Thoracic aorta (tissue), 2 donors: ENCODE measurements around the gene RAB11FIP3. TPM values are rescaled to one million over a fixed set of nuclear protein-coding genes. Genes with fewer than 3 reads are reported as not detected.

ENCODE experiments used
- ATAC-seq: fragments of 150-250 bp; one replicate; pipeline ENCODE4 v1.8.0; 2017; ENCODE audit warnings: low read depth; ENCODE audit not compliant: insufficient number of reproducible peaks, low FRiP score
- DNase-seq: peaks from one replicate; pipeline ENCODE4 v3.0.0-alpha.2; 2020; ENCODE audit warnings: low spot score
- H3K27ac ChIP-seq, 2 donors: fragments of 200-600 bp; sonication (generic); 1 replicate in 1 of 2; 2 replicates in 1 of 2; pipeline ENCODE4 v1.5.1; 2016; ENCODE audit warnings: mild to moderate bottlenecking in 2 of 2, moderate library complexity in 2 of 2
- H3K27me3 ChIP-seq: fragments of 200-600 bp; sonication (generic); replicated peaks from 2 replicates; pipeline ENCODE4 v1.6.0; 2016; ENCODE audit warnings: mild to moderate bottlenecking; ENCODE audit not compliant: insufficient read depth
- H3K36me3 ChIP-seq: fragments of 200-600 bp; sonication (generic); one replicate; pipeline ENCODE4 v1.5.1; 2016
- H3K4me1 ChIP-seq, 2 donors: fragments of 200-600 bp; sonication (generic); 1 replicate in 1 of 2; 2 replicates in 1 of 2; pipeline versions ENCODE4 v1.5.1 to v1.6.0; 2016; ENCODE audit warnings: low read depth in 2 of 2, mild to moderate bottlenecking in 1 of 2; ENCODE audit not compliant: control insufficient read depth in 1 of 2
- H3K4me3 ChIP-seq: fragments of 200-600 bp; sonication (generic); 2 replicates; pipeline ENCODE4 v1.5.1; 2016; ENCODE audit warnings: mild to moderate bottlenecking
- H3K9me3 ChIP-seq: fragments of 200-600 bp; sonication (generic); 2 replicates; pipeline ENCODE4 v1.5.1; 2016
- CTCF ChIP-seq: fragments of 200-600 bp; sonication (generic); IDR thresholded peaks from one replicate; pipeline ENCODE4 v1.5.1; 2019; ENCODE audit warnings: antibody characterized with exemption
- total RNA-seq, 2 donors: library from RNA; depleted of rRNA; stranded (reverse); fragments of >200 nt; gene quantifications; one replicate each; pipeline versions ENCODE4 v1.1.0 to v1.2.3, GENCODE V29; 2016

The RAB11FIP3 gene
- total RNA-seq, 2 donors from 2014 or later, result 70.1 to 71.1 TPM

- ATAC-seq, result no peak
- no peaks in the 10 kb centered on the region for H3K36me3 ChIP-seq
- H3K9me3 ChIP-seq, result no peaks in the 10 kb centered on the region
- peak overlapping the region; percentile 68 for H3K4me3 ChIP-seq
- H3K27me3 ChIP-seq, result no peaks in the 10 kb centered on the region
- DNase-seq, result no peak
- peak; percentile 76 for TF ChIP-seq CTCF
- peaks cover 0 to 31% of the 10 kb centered on the region in 2 donors for H3K4me1 ChIP-seq
- H3K27ac ChIP-seq, result peak overlapping the region; percentile 77 to 81
Observed at GRCh38 chr16:397736-398332, 27.6 kb upstream of the RAB11FIP3 start.

- Histone ChIP-seq H3K27ac (peak overlapping the region; percentile 77 to 81), H3K9me3 (no peaks in the 10 kb centered on the region), H3K27me3 (no peaks in the 10 kb centered on the region), H3K4me3 (no peak overlapping the region), H3K4me1 (peaks cover 0 to 31% of the 10 kb centered on the region in 2 donors), H3K36me3 (no peaks in the 10 kb centered on the region)
- no peak for TF ChIP-seq CTCF
- DNase-seq (no peak), ATAC-seq (no peak)
Observed at GRCh38 chr16:398561-399339, 26.7 kb upstream of the RAB11FIP3 start.

GRCh38 chr16:399340-400019 lies 26.0 kb upstream of the RAB11FIP3 start:
- no peaks in the 10 kb centered on the region for H3K9me3 ChIP-seq
- no peak overlapping the region for H3K4me3 ChIP-seq
- H3K27me3 ChIP-seq, result no peaks in the 10 kb centered on the region
- ATAC-seq (no peak), DNase-seq (no peak)
- peaks cover 0 to 31% of the 10 kb centered on the region in 2 donors for H3K4me1 ChIP-seq
- no peak for TF ChIP-seq CTCF
- no peaks in the 10 kb centered on the region for H3K36me3 ChIP-seq
- H3K27ac ChIP-seq, result no peak overlapping the region

GRCh38 chr16:400061-400591 lies 25.3 kb upstream of the RAB11FIP3 start:
- Histone ChIP-seq H3K27ac (peak overlapping the region in 1 of 2 donors; percentile 76), H3K9me3 (no peaks in the 10 kb centered on the region), H3K4me1 (peaks cover 0 to 31% of the 10 kb centered on the region in 2 donors), H3K4me3 (peak overlapping the region; percentile 99), H3K27me3 (no peaks in the 10 kb centered on the region), H3K36me3 (no peaks in the 10 kb centered on the region)
- TF ChIP-seq CTCF, result no peak
- no peak for ATAC-seq
- DNase-seq, result no peak
